GM10266 (cell line): ENCODE measurements around the gene RFT1.

ENCODE experiments used
- DNase-seq: peaks from one replicate; pipeline ENCODE4 v3.0.0; 2012; ENCODE audit errors: extremely low spot score
- CTCF ChIP-seq: IDR thresholded peaks from 2 replicates; pipeline ENCODE4 v1.5.1; 2012; ENCODE audit warnings: mild to moderate bottlenecking, low read depth; ENCODE audit not compliant: control insufficient read depth, insufficient read depth; ENCODE audit errors: missing control alignments

Gene RFT1

GRCh38 chr3:53104762-53105161, 25.5 kb downstream of the RFT1 start:
- no peak for TF ChIP-seq CTCF
- DNase-seq: no peak

- no peak for DNase-seq
- no peak for TF ChIP-seq CTCF
Measured at GRCh38 chr3:53103397-53104296, 26.6 kb downstream of the RFT1 start.

- peak; percentile 55 for DNase-seq
- no peak for TF ChIP-seq CTCF
Measured at GRCh38 chr3:53102601-53103147, 27.6 kb downstream of the RFT1 start.

- no peak for TF ChIP-seq CTCF
- DNase-seq: no peak
Measured at GRCh38 chr3:53101956-53102355, 28.3 kb downstream of the RFT1 start.

GRCh38 chr3:53100818-53101466, 29.3 kb downstream of the RFT1 start:
- no peak for TF ChIP-seq CTCF
- no peak for DNase-seq

- no peak for TF ChIP-seq CTCF
- DNase-seq: no peak
Measured at GRCh38 chr3:53097887-53098286, 32.3 kb downstream of the RFT1 start.

- DNase-seq: no peak
- no peak for TF ChIP-seq CTCF
Measured at GRCh38 chr3:53092942-53093341, 37.3 kb downstream of the RFT1 start.
